Measurements from ENCODE around the gene SEC14L2. TPM values are rescaled to one million over a fixed set of nuclear protein-coding genes. Genes with fewer than 3 reads are reported as not detected.

Gene SEC14L2
- total and polyA plus RNA-seq, 12 donors: 0.78 to 7.7 (median 4.2) TPM

- DNase-seq: no peak
- Histone ChIP-seq H3K9me3 (replicated peaks in 1 of 3) (no peaks in the 10 kb centered on the region), H3K36me3 (replicated peaks in 1 of 2) (no peaks in the 10 kb centered on the region), H3K27me3 (no peaks in the 10 kb centered on the region), H3K27ac (no peak overlapping the region), H3K4me1 (replicated peaks in 1 of 2) (no peaks in the 10 kb centered on the region), H3K4me3 (no peak overlapping the region)
- TF ChIP-seq POLR2A (IDR thresholded peaks at IDR 0.05) (no peak), CTCF (IDR thresholded peaks at IDR 0.05) (no peak)
- intact Hi-C loops (cut with DNase I): no loop called here
- 91 to 100% (median 93%) methylated on average over 1 to 4 of the region's 4 CpGs for WGBS, 4 donors
These were observed 35.3 kb downstream of the SEC14L2 start for GRCh38 chr22:30432096-30432495.

- intact Hi-C loops (cut with DNase I): no loop called here
- H3K27ac ChIP-seq: no peak overlapping the region
- DNase-seq: no peak
- WGBS, 4 donors: 61 to 77% (median 70%) methylated on average over 2 of the region's 2 CpGs
- H3K9me3 ChIP-seq (replicated peaks in 1 of 3): no peaks in the 10 kb centered on the region
- no peaks in the 10 kb centered on the region for H3K36me3 ChIP-seq (replicated peaks in 1 of 2)
- H3K4me3 ChIP-seq: no peak overlapping the region
- H3K4me1 ChIP-seq (replicated peaks in 1 of 2): no peaks in the 10 kb centered on the region
- TF ChIP-seq POLR2A (IDR thresholded peaks at IDR 0.05): no peak
- no peak for TF ChIP-seq CTCF (IDR thresholded peaks at IDR 0.05)
- H3K27me3 ChIP-seq: no peaks in the 10 kb centered on the region
These were observed 35.7 kb downstream of the SEC14L2 start for GRCh38 chr22:30432520-30432919.

- no peak for DNase-seq
- no peaks in the 10 kb centered on the region for H3K27me3 ChIP-seq
- H3K4me1 ChIP-seq (replicated peaks in 1 of 2): no peaks in the 10 kb centered on the region
- H3K36me3 ChIP-seq (replicated peaks in 1 of 2): no peaks in the 10 kb centered on the region
- TF ChIP-seq CTCF (IDR thresholded peaks at IDR 0.05): no peak
- no peak for TF ChIP-seq POLR2A (IDR thresholded peaks at IDR 0.05)
- H3K9me3 ChIP-seq (replicated peaks in 1 of 3): no peaks in the 10 kb centered on the region
- H3K4me3 ChIP-seq: no peak overlapping the region
- intact Hi-C loops (cut with DNase I): no loop called here
- H3K27ac ChIP-seq: no peak overlapping the region
- 91 to 94% (median 93%) methylated on average over 3 of the region's 3 CpGs for WGBS, 4 donors
These were observed 36.4 kb downstream of the SEC14L2 start for GRCh38 chr22:30433227-30433626.

GRCh38 chr22:30433773-30434172, 37.0 kb downstream of the SEC14L2 start:
- no peaks in the 10 kb centered on the region for H3K9me3 ChIP-seq (replicated peaks in 1 of 3)
- no peak overlapping the region for H3K27ac ChIP-seq
- intact Hi-C loops (cut with DNase I): no loop called here
- H3K27me3 ChIP-seq: no peaks in the 10 kb centered on the region
- no peak for TF ChIP-seq CTCF (IDR thresholded peaks at IDR 0.05)
- TF ChIP-seq POLR2A (IDR thresholded peaks at IDR 0.05): no peak
- WGBS, 4 donors: 94 to 100% (median 100%) methylated on average over 1 of the region's 1 CpG; no CpG with 5 or more reads in 1 of the 4 donors
- no peaks in the 10 kb centered on the region for H3K4me1 ChIP-seq (replicated peaks in 1 of 2)
- H3K36me3 ChIP-seq (replicated peaks in 1 of 2): no peaks in the 10 kb centered on the region
- no peak for DNase-seq
- H3K4me3 ChIP-seq: no peak overlapping the region

All from adrenal gland (tissue), 12 donors.